MM.1S (cell line): Measurements from ENCODE around the gene CDC5L.

ENCODE experiments used
- DNase-seq: peaks from one replicate; pipeline ENCODE4 v3.0.0-alpha.2; 2015
- H2AFZ ChIP-seq: fragments of 300-600 bp; sonication (generic); 2 replicates; pipeline ENCODE4 v1.6.0; 2016; ENCODE audit warnings: antibody characterized with exemption, low read length
- H3F3A ChIP-seq: fragments of 300-600 bp; sonication (generic); 2 replicates; pipeline ENCODE4 v1.6.1; 2016; ENCODE audit warnings: mild to moderate bottlenecking, antibody characterized with exemption, low read length, moderate library complexity, mixed read lengths; ENCODE audit not compliant: insufficient read depth
- H3K27ac ChIP-seq: fragments of 300-600 bp; sonication (generic); 2 replicates; pipeline ENCODE4 v1.5.1; 2016; ENCODE audit warnings: mild to moderate bottlenecking, low read length
- H3K27me3 ChIP-seq: fragments of 300-600 bp; sonication (generic); replicated peaks from 2 replicates; pipeline ENCODE4 v1.6.0; 2016; ENCODE audit warnings: low read length; ENCODE audit not compliant: insufficient read depth
- H3K36me3 ChIP-seq: fragments of 300-600 bp; sonication (generic); replicated peaks from 2 replicates; pipeline ENCODE4 v1.6.1; 2016; ENCODE audit warnings: mild to moderate bottlenecking, low read length, mixed read lengths; ENCODE audit not compliant: insufficient read depth
- H3K4me1 ChIP-seq: fragments of 300-600 bp; sonication (generic); 2 replicates; pipeline ENCODE4 v1.6.1; 2016; ENCODE audit warnings: low read length, mixed read lengths
- H3K4me2 ChIP-seq: fragments of 300-600 bp; sonication (generic); 2 replicates; pipeline ENCODE4 v1.6.0; 2016; ENCODE audit warnings: low read depth, low read length
- H3K4me3 ChIP-seq: fragments of 300-600 bp; sonication (generic); 2 replicates; pipeline ENCODE4 v1.5.1; 2016; ENCODE audit warnings: low read length, mixed read lengths
- H3K79me2 ChIP-seq: fragments of 300-600 bp; sonication (generic); 2 replicates; pipeline ENCODE4 v1.6.1; 2016; ENCODE audit warnings: mixed run types, low read length, mixed read lengths
- H3K9ac ChIP-seq: fragments of 300-600 bp; sonication (generic); 2 replicates; pipeline ENCODE4 v1.6.1; 2016; ENCODE audit warnings: low read length, mixed read lengths
- H3K9me2 ChIP-seq: fragments of 300-600 bp; sonication (generic); replicated peaks from 2 replicates; pipeline ENCODE4 v1.6.1; 2016; ENCODE audit warnings: mild to moderate bottlenecking, low read length, mixed read lengths; ENCODE audit not compliant: insufficient read depth
- H3K9me3 ChIP-seq: fragments of 300-600 bp; sonication (generic); replicated peaks from 2 replicates; pipeline ENCODE4 v1.6.1; 2016; ENCODE audit warnings: mild to moderate bottlenecking, low read length, mixed read lengths; ENCODE audit not compliant: insufficient read depth
- H4K20me1 ChIP-seq: fragments of 300-600 bp; sonication (generic); 2 replicates; pipeline ENCODE4 v1.6.1; 2016; ENCODE audit warnings: mild to moderate bottlenecking, low read length, moderate library complexity, mixed read lengths; ENCODE audit not compliant: insufficient read depth
- CTCF ChIP-seq: fragments of 300-600 bp; sonication (generic); IDR thresholded peaks from 2 replicates; pipeline ENCODE4 v1.5.1; 2016; ENCODE audit warnings: antibody characterized with exemption, low read length, mixed read lengths
- EZH2 ChIP-seq: fragments of 300-600 bp; sonication (generic); optimal IDR thresholded peaks from 2 replicates; pipeline ENCODE3; 2017; ENCODE audit warnings: low read depth, mild to moderate bottlenecking, antibody characterized with exemption, low read length, mixed read lengths
- EZH2phosphoT487 ChIP-seq: fragments of 300-600 bp; sonication (generic); IDR thresholded peaks from 2 replicates; pipeline ENCODE4 v1.6.1; 2018; ENCODE audit warnings: antibody characterized with exemption, low read length

CDC5L gene

GRCh38 chr6:44489910-44490604 lies 102.6 kb downstream of the CDC5L start:
- Histone ChIP-seq H3F3A (no peaks in the 10 kb centered on the region), H3K4me3 (no peak overlapping the region), H3K9ac (no peak overlapping the region), H3K79me2 (no peaks in the 10 kb centered on the region), H3K27me3 (no peaks in the 10 kb centered on the region), H4K20me1 (no peaks in the 10 kb centered on the region), H3K4me1 (no peaks in the 10 kb centered on the region), H3K9me3 (no peaks in the 10 kb centered on the region), H3K9me2 (no peaks in the 10 kb centered on the region), H3K4me2 (no peak overlapping the region), H3K27ac (no peak overlapping the region), H3K36me3 (no peaks in the 10 kb centered on the region), H2AFZ (no peak overlapping the region)
- TF ChIP-seq EZH2 = no peak
- no peak for TF ChIP-seq EZH2phosphoT487
- no peak for TF ChIP-seq CTCF
- DNase-seq = no peak

GRCh38 chr6:44493132-44493531 lies 105.6 kb downstream of the CDC5L start:
- no peak overlapping the region for H3K4me3 ChIP-seq
- H3F3A ChIP-seq = no peaks in the 10 kb centered on the region
- no peak overlapping the region for H3K9ac ChIP-seq
- H3K36me3 ChIP-seq = no peaks in the 10 kb centered on the region
- H4K20me1 ChIP-seq = no peaks in the 10 kb centered on the region
- no peak for DNase-seq
- H3K27me3 ChIP-seq = no peaks in the 10 kb centered on the region
- no peaks in the 10 kb centered on the region for H3K9me3 ChIP-seq
- H3K9me2 ChIP-seq = no peaks in the 10 kb centered on the region
- H3K27ac ChIP-seq = no peak overlapping the region
- H3K4me1 ChIP-seq = no peaks in the 10 kb centered on the region
- TF ChIP-seq CTCF = no peak
- no peak overlapping the region for H2AFZ ChIP-seq
- no peaks in the 10 kb centered on the region for H3K79me2 ChIP-seq
- H3K4me2 ChIP-seq = no peak overlapping the region

- no peaks in the 10 kb centered on the region for H3K79me2 ChIP-seq
- no peaks in the 10 kb centered on the region for H4K20me1 ChIP-seq
- no peak overlapping the region for H3K4me2 ChIP-seq
- no peak overlapping the region for H3K27ac ChIP-seq
- H3K27me3 ChIP-seq = no peaks in the 10 kb centered on the region
- H3K9me2 ChIP-seq = no peaks in the 10 kb centered on the region
- no peak overlapping the region for H3K9ac ChIP-seq
- no peaks in the 10 kb centered on the region for H3K4me1 ChIP-seq
- no peak overlapping the region for H3K4me3 ChIP-seq
- TF ChIP-seq CTCF = no peak
- no peak for TF ChIP-seq EZH2
- no peak for TF ChIP-seq EZH2phosphoT487
- DNase-seq = no peak
- no peaks in the 10 kb centered on the region for H3F3A ChIP-seq
- H2AFZ ChIP-seq = no peak overlapping the region
- H3K36me3 ChIP-seq = no peaks in the 10 kb centered on the region
- no peaks in the 10 kb centered on the region for H3K9me3 ChIP-seq
These were observed 106.1 kb downstream of the CDC5L start for GRCh38 chr6:44493593-44493992.
